ENCODE measurements around the gene EXOSC1.
"Not testable (repeated sequence)": the region's sequence is repeated elsewhere in the genome, so short reads cannot be mapped to it uniquely, and the experiment has no call there.

The EXOSC1 gene, protein sequence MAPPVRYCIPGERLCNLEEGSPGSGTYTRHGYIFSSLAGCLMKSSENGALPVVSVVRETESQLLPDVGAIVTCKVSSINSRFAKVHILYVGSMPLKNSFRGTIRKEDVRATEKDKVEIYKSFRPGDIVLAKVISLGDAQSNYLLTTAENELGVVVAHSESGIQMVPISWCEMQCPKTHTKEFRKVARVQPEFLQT

DNA sequence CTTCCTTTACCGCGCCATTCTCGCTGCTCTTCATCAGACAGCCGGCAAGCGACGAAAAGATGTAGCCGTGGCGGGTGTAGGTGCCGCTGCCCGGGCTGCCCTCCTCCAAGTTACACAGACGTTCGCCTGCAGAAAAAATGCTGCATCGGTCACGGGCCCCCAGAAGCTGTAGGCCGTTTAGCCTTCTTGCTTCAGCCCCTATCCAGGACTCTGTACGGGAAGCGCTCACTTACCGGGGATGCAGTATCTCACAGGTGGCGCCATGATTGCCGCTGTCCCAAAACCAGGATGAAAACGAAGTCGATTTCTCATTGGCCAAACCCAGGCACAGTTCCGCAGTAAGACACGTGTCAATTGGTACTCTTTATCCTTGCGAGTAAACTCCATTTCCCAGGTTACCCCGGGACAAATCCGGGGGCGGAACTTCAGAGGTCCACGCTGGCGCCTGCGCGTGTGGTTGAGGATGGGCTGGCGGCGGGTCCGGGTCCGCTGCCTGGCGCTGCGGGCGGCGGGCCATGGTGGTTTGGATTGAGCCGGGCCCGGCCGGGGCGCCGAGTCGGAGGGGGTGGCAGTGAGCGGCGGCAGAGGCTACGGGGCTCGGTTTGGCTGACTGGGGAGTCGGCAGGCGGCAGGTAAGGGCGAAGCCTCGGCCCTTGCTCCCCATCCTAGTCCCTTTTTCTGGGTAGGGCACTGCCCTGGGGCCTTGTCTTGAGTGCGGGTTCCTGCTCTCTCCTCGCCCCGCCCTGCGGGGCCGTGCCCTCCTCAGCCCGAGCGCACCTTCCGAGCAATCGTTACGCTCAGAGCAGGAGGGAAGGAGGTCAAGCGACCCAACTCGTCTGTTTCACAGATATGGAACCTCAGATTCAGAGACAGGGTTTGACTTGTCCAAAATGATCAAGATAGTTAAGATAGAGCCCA is at the start of gene EXOSC1, which contains the start of gene ZDHHC16:
Gene EXOSC1, minus strand, starts transcription at position 285 of the 918 bp plus-strand sequence. Its CDS starts 21 bp downstream, at position 264.
Gene ZDHHC16, plus strand, starts transcription at position 454 of the 918 bp plus-strand sequence. CDS start 5,501 bp downstream, outside the sequence.
- peak; percentile 80 to 92 for DNase-seq (ENCODE audit: low read depth in 2 of 2)

DNA sequence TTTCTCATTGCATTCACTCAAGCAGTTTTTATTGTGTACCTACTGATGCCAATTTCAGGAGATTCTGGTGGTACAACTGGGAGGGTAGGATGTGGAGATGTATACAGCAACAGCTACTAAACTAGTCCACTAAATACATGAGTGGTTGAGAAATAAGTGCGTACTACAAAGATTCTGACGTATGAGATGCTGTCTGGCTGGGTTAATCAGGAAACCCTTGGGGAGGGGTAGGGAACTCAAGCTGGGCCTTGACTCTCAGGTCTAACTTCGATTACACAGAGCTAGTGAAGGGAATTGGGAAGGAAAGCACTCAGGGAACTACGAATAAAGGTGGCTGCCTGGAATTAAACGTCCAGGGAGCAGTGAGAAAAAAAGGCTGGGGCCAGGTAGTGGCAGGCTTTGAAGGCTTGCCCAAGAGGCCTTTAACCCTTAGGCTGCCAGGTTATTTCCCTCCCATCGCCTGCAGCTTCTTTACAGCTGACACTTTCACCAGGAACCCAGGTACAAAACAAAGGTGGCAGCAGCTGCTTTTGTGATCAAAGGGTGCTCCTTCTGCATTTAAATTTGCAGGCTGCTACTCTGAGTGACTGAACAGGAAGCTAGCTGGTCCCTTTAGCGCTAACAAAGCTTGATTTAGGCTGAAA is 49.2 kb upstream of the EXOSC1 start:
- no peak for DNase-seq (ENCODE audit: low read depth in 2 of 2)

DNA sequence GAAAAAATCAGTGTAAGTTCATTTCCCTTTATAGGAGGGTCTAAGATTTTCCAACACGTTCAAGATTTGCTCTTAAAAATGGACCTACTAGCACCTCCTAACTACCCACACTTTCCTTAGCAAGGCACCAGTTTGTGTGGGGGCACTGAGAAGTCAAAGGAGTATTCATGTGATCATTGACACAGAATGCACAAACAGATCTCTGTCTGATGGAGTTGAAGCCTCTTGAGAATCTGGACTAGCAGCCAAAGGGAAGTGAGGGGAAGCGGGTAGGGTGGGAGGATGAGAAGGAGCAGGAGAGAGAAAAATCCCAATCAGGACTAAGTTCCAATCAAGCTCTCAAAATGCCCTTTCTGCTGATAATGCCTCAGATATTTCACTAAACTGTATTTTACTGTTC is 48.3 kb upstream of the EXOSC1 start:
- no peak for DNase-seq (ENCODE audit: low read depth in 2 of 2)

DNA sequence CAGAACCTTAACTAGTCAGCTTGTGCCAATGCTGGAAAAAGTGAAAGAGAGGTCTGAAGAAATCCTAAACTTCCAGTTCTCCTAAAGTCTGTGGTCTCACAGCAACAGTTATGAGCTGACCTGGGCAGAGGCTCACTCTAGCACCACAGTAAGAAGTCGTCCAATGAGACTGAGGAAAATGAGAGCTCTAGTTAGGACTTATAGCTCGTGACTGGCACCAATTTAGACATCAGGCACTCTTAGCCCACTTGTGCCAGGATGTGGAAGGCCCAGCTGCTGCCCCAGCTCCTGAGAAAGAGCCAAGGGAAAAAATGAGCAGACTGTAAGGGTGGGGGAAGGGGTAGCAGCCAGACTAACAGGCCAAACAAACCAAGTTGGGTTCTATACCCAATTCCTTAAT is 44.8 kb upstream of the EXOSC1 start:
- DNase-seq (ENCODE audit: low read depth in 2 of 2): no peak

DNA sequence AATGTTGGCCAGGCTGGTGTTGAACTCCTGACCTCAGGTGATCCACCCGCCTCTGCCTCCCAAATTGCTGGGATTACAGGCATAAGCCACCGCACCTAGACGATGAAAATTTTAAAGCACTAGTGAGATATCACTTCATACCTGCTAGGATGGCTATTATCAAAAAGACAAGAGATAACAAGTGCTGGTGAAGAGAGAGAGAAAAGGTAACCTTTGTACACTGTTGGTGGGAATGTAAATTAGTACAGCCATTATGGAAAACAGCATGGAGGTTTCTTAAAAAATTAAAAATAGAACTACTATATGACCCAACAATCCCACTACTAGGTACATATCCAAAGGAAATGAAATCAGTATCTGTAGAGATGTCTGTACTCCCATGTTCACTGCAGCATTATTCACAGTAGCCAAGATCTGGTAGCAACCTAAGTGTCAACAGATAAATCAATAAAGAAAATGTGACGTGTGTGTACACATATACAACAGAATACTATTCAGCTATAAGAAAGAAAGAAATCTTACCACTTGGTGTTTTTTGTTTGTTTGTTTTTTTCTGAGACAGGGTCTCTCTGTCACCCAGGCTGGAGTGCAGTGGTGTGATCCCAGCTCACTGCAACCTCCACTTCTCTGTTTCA is 40.0 kb upstream of the EXOSC1 start:
- no peak for DNase-seq (ENCODE audit: low read depth in 2 of 2)

DNA sequence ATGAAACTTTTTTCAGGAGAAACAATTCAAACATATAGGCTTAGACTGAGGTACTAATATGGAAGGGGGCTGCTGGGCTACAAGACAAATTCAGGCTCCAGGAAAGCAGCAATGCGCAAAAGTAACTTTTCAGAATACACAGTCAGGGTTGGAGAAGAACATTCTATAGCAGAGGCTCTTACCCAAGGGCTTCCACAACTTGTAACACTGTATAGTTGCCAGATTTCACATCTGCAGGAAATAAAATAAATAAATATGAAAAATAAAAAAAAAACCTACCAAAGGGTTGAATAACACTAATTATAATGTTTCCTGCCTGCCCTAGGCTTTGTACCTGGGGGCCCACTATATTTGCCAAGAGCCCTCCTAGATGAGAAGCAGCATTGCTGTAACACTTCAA is 38.1 kb upstream of the EXOSC1 start:
- DNase-seq (ENCODE audit: low read depth in 2 of 2): no peak

DNA sequence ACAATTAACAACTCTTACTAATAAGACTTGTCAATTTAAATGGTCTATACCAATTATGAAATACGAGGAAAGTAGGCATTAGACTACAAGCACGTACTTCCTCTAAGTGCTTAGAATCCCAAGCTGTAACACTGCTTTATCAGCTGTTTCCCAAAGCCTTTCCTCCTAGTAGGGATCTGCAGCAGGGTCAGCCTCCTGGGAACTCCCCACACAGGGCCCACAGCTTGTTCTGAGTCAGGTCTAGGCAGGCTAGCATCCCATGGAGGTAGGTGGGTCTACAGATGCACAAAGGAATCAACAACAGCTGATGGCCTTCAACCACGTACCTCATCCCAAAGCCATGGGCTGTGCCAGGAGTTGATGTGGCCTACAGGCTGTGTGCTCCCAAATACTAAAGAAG is 37.7 kb upstream of the EXOSC1 start:
- DNase-seq (ENCODE audit: low read depth in 2 of 2): no peak

DNA sequence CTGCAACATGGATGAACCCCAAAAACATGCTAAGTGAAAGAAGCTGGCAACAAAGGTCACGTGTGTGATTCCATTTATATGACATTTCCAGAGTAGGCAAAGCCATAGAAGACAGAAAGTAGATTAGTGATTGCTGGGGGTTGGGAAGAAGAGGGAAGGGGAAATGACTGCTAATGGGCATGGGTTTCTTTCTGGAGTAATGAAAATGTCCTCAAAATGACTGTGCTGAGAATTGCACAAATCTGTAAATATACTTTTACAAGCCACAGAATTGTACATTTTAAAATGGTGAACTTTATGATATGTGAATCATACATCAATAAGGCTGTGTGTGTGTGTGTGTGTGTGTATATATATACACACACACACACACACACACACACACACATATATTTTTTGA is 36.6 kb upstream of the EXOSC1 start:
- DNase-seq (ENCODE audit: low read depth in 2 of 2): no peak

DNA sequence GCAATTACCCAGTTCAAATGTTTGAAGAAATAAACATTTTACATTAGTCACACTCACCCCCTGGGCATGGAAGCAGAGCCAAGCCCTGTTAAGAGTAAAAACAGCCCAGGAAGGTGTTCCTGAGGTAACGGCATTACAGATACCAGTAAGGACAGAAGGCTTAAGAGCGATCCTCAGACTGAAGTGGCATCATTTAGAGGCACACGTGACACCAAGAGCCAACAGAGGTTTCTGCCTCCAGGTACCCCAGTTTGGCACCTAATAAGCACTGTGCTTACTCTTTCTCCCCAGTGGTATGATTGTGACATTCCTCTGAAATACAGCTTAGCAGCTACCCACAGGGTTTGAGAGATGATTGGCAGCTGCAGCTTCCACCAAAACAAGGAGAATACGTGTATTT is 35.3 kb upstream of the EXOSC1 start:
- no peak for DNase-seq (ENCODE audit: low read depth in 2 of 2)

DNA sequence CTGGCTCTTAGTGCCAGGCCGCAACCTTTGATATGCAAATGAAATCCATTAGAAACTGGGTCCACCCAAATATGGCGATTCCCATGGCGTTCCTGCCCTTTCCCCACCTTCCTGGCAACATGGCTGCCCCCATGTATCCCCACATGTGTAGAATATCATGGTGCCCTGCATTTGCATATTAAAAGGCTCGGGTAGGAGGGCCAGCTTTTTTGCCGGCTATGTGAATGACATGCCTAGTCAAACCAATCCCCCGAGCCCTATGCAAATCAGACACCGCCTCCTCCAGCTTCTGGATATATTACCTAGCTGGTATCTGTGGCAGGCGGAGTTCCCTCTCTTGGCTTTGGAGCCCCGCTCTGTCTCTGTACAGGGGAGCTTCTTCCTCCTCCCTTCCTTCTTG is 34.1 kb upstream of the EXOSC1 start:
- DNase-seq (ENCODE audit: low read depth in 2 of 2): no peak

DNA sequence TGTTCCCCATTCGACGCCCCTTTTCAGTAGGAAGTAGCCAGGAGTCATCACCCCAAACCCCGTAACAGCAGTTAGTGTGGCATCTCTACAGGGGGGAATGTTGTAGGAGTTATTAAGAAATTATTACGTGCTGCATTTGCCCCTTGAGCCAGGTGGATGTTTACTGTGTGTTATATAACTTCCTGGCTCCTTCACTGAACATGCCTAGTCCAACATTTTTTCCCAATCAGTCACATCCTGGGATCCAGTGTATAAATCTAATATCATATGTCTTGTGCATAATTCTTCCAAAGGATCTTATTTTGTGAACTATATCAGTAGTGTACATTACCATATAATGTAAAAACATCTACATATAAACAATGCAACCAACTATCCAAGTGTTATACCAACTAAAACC is 33.6 kb upstream of the EXOSC1 start:
- not testable (repeated sequence) for DNase-seq (ENCODE audit: low read depth in 2 of 2)

DNA sequence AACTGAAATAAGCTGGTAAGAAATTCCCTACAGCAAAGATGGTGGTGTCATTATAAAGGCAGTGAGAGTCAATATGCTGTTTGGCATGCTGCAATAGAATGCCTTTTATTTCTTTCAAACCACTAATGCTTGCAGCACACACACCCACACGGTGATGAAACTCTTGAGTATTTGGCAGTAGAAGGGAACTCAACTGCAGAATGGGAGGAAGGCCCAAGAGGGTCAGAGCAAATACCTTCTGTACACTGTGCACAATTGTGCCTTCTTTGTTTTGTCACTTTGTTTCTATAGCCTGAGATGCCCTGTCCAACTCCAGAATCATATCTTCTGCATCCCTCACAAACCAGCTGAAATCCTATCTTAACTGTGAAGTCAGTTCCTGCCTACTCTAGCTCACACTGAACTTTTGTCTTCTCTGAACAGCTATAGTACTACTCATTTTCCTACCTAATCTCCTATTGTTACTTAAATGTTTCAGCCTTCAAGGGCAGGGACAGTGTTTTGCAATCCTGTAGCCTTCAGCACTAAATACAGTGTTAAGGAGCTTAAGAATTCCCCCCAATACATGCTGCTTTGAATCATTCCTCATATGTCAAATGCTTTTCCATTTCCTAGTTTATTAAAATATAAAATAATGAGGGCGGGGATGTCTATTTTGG is 30.3 kb upstream of the EXOSC1 start:
- no peak for DNase-seq (ENCODE audit: low read depth in 2 of 2)

DNA sequence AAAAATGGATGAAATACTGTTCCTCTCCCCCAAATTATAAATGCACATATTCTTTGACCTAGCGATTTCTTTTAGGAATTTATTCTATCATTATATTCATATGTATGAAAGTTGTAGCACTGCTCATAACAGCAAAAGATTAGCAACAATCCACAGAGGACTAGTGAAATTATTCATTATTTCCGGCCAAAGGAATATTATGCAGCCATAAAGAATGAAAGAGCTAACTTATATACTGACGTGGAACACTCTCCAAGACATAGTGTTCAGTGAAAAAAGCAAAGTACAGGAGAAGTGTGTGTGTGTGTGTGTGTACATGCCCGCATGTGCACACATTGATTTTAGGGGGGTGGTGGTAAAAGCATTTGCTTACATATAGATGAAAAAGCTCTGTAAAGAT is 29.1 kb upstream of the EXOSC1 start:
- DNase-seq (ENCODE audit: low read depth in 2 of 2): no peak

DNA sequence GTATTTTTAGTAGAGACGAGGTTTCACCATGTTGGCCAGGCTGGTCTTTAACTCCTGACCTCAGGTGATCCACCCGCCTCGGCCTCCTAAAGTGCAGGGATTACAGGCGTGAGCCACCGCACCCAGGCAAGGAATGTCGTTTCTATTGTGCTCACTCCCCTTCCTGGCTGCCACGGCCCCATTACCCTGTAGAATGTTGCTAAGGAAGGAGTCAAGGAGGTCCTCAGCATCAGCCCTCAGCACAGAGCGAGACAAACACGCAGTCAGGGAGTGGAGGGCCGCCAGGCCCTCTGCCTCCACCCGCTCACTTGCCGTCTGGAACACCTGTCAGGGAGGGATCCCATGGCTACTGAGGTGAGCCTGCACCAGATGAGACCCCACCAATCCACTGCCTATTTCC is 23.0 kb upstream of the EXOSC1 start:
- DNase-seq (ENCODE audit: low read depth in 2 of 2): not testable (repeated sequence)

DNA sequence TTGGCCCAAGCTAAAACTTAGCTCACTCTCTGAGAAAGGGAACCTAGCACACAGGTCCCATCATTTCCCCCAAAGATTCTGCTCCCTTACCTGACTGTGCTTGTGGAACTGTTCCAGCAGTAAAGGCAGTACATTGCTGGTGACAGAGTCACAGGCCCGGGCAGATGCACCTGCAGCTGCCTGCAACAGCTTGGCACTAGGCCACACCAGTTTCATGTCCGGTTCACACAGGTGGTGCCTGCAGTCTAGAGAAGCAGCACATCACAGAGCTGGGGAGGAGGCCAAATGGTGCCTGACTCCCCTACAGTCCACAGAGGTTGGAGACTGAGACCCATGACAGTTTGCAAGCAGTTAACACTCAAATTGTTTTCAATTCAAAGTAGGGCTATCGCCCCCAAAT is 22.4 kb upstream of the EXOSC1 start:
- no peak for DNase-seq (ENCODE audit: low read depth in 2 of 2)

DNA sequence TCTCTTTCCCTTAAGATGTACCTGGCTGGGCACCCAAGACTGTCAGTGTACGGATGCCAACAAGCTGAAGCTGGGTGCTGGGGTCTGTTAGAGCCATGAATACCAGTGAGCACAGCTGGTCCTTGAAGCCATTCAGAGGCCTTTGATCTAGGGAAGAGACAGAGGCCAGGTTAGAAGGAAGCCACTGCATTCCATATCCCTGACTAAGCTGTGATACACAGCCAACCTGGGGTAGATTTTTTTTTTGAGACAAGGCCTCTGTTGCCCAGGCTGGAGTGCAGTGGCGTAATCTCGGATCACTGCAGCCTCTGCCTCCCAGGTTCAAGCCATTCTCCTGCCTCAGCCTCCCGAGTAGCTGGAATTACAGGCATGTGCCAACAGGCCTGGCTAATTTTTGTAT is 20.9 kb upstream of the EXOSC1 start:
- no peak for DNase-seq (ENCODE audit: low read depth in 2 of 2)

DNA sequence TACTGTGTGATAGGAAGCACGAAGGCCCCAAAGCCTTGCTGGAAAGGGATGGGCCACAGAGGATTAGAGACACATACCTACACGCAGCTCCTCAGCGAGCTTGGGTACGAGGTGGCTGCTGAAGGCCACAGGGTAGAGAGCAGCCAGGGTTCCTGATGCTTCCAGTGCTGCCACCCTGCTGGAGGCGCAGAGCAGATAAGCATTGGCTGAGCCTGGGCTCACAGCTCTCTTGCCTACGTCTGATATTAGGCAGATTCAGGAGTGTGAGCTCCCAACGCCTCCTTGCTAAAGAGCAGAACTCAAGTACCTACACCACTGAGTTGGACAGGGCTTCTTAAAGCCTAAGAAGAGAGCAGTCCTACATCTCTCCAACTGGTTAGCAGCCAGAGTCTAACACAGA is 20.2 kb upstream of the EXOSC1 start:
- no peak for DNase-seq (ENCODE audit: low read depth in 2 of 2)

DNA sequence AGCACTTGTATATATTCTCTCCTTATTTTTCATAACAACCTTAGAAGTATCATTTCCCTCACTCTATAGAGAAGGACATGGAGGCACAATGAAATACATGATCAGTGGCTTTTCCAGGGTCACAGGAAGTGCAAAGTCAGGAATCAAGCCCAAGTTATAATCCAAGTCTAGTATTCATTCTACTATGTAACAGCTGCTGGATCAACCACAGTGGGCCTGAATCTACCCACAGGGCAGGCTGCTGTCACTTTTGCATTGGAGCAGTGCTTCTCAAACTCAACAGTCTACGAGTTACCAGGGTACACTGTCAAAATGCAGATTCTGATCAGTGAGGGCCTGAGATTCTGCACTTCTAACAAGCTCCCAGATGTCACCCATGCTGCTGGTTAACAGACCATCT is 18.4 kb upstream of the EXOSC1 start:
- DNase-seq (ENCODE audit: low read depth in 2 of 2): no peak

DNA sequence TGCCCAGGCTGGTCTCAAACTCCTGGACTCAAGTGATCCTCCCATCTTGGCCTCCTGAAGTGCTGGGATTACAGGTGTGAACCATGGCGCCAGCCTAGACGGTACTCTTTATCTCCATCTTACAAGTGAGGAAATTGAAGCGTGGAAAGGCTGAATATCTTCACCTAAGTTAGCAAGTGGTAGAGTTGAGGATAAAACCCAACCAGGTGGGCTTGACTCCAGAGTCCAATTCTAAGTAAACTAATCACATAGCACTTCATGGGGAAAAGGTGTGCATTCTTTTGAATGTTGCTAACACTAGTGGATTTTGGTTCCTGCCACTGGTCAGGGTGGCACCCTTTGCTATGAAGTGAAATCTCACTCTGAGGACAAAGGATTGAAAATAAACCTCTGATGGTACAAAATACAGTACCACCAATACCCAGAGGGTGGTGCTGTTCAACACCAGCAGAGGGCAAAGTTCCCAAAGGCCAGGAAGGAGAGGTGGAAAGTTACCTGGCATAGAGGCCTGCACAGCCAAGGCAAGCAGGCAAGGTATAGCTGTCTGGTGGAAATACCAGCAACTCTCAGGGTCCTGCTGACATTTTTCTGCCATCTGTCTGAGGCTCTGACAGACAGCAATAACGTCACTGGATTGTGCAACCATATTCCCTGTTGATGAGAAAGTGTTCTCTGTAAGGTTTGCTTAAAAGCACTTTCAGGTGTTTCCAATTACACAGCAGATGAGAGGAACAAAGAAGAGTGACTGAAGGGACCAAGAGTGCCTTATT is 17.7 kb upstream of the EXOSC1 start:
- DNase-seq (ENCODE audit: low read depth in 2 of 2): peak in 1 of 2 experiments; percentile 18

DNA sequence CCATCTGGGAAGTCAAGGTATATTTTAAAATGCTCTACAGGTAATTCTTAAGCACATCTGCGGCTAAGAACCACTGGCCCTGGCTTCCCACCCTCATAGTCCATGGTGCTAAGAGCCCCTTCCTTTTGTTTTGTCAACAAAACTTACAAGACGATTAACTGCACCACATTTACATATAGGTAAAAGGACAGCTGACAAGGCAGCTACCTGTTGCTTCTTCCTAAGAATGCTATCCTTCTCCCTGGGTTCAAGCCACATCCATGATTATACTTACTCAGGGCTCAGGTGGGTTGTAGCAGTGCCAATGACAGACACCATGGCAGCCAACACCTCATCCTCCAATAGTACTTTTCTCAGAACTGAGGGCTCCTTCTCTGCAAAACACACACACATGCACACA is 16.5 kb upstream of the EXOSC1 start:
- DNase-seq (ENCODE audit: low read depth in 2 of 2): no peak

DNA sequence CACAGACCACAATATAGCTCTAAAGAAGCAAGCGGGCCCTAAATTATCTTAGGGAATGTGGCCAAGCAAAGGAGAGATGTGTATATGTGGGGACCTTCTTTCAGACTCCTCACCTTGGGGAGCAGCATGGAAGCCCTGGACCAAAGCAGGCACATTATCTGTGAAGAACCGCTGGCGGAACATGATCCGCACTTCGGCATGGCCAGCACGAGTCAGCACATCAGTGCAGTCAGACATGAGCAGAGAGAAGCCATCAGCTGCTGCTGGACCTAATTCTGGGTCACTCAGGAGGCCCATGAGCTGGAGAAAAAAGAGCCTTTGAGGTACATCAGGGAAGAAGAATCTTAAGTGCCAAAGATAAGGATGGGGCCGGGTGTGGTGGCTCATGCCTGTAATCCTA is 14.1 kb upstream of the EXOSC1 start:
- no peak for DNase-seq (ENCODE audit: low read depth in 2 of 2)
